Measurements from ENCODE around the gene PRICKLE4. TPM values are rescaled to one million over a fixed set of nuclear protein-coding genes. Genes with fewer than 3 reads are reported as not detected.

The PRICKLE4 gene
- total RNA-seq, 4 donors from 2014 or later = 0.34 to 4.6 (median 3.6) TPM; not detected in 1

DNA sequence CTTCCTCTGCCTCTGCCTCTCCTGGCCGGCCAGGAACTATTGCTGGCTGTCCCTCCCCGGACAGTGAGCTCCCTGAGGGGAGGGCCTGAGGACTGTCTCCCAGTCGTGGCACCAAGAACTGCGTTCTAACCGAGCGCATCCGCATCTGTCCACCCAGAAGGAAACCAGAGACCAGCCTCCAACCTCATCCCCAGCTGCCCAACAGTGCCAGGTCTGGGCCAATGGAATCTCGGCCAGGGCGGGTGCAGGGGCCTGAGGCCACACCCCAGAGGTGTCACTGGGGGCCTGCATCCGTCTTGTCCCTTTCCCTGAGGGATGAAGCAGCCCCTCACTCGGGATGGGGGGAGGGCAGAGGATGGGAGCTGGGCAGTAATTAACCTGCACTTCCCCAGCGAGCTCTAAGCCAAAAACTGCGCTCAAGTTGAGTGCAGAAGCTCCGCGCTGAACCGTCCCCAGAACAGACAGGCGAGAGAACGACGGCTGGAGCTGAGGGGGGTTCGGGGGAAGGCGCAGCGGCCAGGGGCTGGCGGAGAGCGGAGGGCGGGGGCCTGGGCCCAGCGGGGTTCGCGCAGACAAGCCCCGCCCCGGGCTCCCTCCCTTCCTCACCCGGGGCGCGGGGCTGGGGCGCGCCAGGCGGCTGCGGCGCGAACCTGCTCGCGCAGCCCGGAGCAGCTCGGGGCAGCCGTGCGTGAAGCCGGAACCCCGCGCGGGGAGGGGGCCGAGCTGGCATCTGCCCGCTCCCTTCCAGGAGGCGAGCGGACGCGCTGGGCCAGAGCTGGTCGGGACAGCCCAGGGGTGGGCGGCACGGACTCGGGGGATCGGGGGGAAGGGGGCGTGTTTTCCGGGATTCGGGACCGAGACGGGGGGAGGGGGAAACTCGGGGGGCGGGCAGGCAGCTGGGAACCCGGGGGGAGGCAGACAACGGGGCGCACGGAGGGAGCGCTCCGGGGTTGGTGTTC, 46.6 kb upstream of the PRICKLE4 start:
- H3K4me3 ChIP-seq = peak overlapping the region; percentile 97
- peak in 1 of 2 donors; percentile 84 for DNase-seq (ENCODE audit: low spot score in 2 of 2)
- no peak for TF ChIP-seq EP300 (IDR thresholded peaks at IDR 0.05)
- TF ChIP-seq, protein P1, sequence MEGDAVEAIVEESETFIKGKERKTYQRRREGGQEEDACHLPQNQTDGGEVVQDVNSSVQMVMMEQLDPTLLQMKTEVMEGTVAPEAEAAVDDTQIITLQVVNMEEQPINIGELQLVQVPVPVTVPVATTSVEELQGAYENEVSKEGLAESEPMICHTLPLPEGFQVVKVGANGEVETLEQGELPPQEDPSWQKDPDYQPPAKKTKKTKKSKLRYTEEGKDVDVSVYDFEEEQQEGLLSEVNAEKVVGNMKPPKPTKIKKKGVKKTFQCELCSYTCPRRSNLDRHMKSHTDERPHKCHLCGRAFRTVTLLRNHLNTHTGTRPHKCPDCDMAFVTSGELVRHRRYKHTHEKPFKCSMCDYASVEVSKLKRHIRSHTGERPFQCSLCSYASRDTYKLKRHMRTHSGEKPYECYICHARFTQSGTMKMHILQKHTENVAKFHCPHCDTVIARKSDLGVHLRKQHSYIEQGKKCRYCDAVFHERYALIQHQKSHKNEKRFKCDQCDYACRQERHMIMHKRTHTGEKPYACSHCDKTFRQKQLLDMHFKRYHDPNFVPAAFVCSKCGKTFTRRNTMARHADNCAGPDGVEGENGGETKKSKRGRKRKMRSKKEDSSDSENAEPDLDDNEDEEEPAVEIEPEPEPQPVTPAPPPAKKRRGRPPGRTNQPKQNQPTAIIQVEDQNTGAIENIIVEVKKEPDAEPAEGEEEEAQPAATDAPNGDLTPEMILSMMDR (IDR thresholded peaks at IDR 0.05) = no peak
- TF ChIP-seq POLR2A (IDR thresholded peaks at IDR 0.05) = no peak
- no peak for TF ChIP-seq POLR2AphosphoS5 (IDR thresholded peaks at IDR 0.05)
- no peaks in the 10 kb centered on the region for H3K36me3 ChIP-seq
- no peaks in the 10 kb centered on the region for H3K27me3 ChIP-seq
- WGBS = 5% methylated on average over 19 of the region's 73 CpGs
- no peaks in the 10 kb centered on the region for H3K9me3 ChIP-seq
- H3K27ac ChIP-seq = peak overlapping the region; percentile 97
- H3K4me1 ChIP-seq = peaks cover 55% of the 10 kb centered on the region

DNA sequence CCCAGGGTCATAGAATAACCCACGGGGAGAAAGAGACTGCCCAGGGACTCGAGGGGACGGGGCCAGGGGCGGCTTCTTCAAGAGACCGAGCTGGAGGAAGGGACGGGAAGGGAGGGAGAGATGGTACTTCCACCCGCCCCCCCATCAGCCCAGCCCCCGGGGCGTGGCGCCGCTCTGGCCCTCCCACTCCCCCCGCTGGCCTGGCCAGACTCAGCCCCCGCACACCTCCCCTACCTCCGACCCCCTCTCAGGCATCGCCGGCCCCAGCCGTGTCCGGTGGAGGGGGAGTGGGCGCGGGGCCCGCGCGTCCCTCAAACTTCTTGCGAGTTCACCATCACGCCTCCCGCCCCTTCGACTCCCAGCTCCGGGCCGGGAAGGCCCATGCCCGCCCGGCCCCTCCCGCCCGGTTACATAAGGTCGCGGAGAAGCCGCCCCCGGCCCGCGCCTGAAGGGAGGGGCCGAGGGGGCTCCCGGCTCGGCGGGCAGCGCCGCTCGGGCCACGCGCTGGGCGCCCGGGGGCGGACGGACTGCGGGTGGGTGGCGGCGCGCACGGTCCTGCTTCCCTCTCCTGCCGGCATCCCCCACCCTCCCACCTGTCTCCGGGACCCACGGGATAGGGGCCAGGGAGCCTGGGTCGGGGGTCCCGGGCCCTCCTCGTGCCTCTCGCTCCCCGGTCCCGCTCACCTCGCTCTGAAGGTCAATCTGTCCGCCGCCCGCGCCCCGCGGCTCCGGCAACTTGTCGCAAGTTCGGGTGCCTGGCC, 45.7 kb upstream of the PRICKLE4 start:
- no peaks in the 10 kb centered on the region for H3K9me3 ChIP-seq
- TF ChIP-seq POLR2A (IDR thresholded peaks at IDR 0.05) (peak in 1 of 2 donors; percentile 8), EP300 (IDR thresholded peaks at IDR 0.05) (no peak)
- no peaks in the 10 kb centered on the region for H3K36me3 ChIP-seq
- peak overlapping the region; percentile 97 for H3K27ac ChIP-seq
- no peaks in the 10 kb centered on the region for H3K27me3 ChIP-seq
- peak; percentile 90 to 91 for DNase-seq (ENCODE audit: low spot score in 2 of 2)
- H3K4me3 ChIP-seq = peak overlapping the region; percentile 97
- peaks cover 48% of the 10 kb centered on the region for H3K4me1 ChIP-seq
- 0% methylated on average over 8 of the region's 76 CpGs for WGBS

DNA sequence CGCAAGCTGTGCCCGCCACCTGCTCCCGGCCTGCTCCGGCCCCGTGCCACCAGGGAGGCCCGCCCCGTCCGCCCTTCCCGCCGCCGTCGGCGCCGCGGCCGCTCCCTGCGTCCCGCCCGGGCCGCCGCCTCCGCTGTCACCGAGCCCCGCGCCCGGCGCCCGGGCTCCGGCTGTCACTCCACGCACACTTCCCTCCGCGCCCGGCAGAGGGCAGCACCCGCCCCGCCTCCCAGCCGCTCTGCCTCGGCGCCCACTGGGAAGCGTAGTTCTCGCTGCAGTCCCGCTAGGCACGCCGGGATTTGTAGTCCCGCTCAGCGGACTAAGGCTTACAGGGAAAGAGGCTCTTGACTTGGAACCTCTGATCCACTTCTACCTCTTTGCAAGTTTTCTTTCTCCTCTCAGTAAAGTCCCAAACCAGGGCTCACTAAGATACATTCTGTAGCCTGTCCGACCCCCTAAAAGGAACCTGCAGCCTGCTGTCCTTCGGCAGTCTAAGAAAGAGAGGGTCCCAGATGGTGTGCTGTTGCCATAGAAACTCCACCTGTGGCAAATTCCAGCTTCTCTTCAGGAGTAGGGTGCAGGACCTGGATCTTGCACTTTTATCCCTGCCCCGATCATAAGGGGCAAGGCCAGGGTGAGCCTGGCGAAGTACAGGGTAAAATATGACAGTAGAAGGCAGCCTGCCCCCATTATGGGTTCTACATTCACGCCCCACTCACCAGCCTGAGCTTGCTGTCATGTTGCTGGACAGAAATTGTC, 45.0 kb upstream of the PRICKLE4 start, which contains the start of gene TFEB:
Gene TFEB, minus strand, starts transcription at position 182 of the 759 bp plus-strand sequence. CDS start 44,395 bp downstream, outside the sequence.
- peak; percentile 95 to 96 for DNase-seq (ENCODE audit: low spot score in 2 of 2)
- 39% methylated on average over 8 of the region's 50 CpGs for WGBS
- peak within 1 kb of the TSS; percentile 97 for H3K27ac ChIP-seq

DNA sequence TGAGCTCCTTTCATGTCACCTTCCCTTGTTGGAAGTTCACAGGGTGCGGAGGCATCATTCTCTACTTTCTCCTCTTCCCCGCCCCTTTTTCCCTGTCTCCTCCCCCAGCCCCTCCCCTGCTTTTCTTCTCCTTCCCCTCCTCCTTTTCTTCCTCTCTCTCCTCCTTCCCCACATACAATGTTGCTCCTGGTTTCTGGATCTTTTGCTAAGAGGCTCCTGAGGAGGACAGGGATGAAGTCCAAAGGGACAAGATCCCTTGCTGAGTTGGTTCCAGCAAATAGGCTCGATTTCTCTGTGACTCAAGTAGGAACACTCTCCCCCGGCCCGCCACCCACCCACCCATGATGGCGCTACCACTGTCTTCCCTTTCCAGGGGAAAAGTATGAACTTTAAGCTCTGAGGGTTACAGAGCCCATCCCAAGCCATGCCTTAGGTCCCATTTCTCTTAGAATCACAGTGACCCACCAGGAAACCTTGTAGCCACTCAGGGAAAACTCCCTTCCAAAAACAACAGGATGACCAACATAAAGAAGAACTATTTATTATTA, 44.3 kb upstream of the PRICKLE4 start:
- Histone ChIP-seq H3K4me3 (no peak overlapping the region), H3K27ac (no peak overlapping the region), H3K27me3 (no peaks in the 10 kb centered on the region), H3K9me3 (no peaks in the 10 kb centered on the region), H3K4me1 (peaks cover 34% of the 10 kb centered on the region), H3K36me3 (no peaks in the 10 kb centered on the region)
- TF ChIP-seq POLR2AphosphoS5 (IDR thresholded peaks at IDR 0.05) (no peak), EP300 (IDR thresholded peaks at IDR 0.05) (no peak), POLR2A (IDR thresholded peaks at IDR 0.05) (no peak)
- TF ChIP-seq, protein P1 (IDR thresholded peaks at IDR 0.05) = no peak
- 66% methylated on average over 6 of the region's 6 CpGs for WGBS
- DNase-seq (ENCODE audit: low spot score in 2 of 2) = no peak

More for the DNA sequence above, 45.0 kb upstream of the PRICKLE4 start, which contains the start of gene TFEB:
- H3K4me1 ChIP-seq = peaks cover 41% of the 10 kb centered on the region
- TF ChIP-seq, protein P1 (IDR thresholded peaks at IDR 0.05) = peak; percentile 91 to 98
- peak in 1 of 2 donors; percentile 25 for TF ChIP-seq POLR2A (IDR thresholded peaks at IDR 0.05)
- peak in 1 of 3 donors; percentile 16 for TF ChIP-seq POLR2AphosphoS5 (IDR thresholded peaks at IDR 0.05)
- no peak for TF ChIP-seq EP300 (IDR thresholded peaks at IDR 0.05)
- no peaks in the 10 kb centered on the region for H3K27me3 ChIP-seq
- no peaks in the 10 kb centered on the region for H3K9me3 ChIP-seq
- H3K4me3 ChIP-seq = peak within 1 kb of the TSS; percentile 97
- no peaks in the 10 kb centered on the region for H3K36me3 ChIP-seq
